ENCODE measurements around the gene NKD1.

NKD1 gene

DNA sequence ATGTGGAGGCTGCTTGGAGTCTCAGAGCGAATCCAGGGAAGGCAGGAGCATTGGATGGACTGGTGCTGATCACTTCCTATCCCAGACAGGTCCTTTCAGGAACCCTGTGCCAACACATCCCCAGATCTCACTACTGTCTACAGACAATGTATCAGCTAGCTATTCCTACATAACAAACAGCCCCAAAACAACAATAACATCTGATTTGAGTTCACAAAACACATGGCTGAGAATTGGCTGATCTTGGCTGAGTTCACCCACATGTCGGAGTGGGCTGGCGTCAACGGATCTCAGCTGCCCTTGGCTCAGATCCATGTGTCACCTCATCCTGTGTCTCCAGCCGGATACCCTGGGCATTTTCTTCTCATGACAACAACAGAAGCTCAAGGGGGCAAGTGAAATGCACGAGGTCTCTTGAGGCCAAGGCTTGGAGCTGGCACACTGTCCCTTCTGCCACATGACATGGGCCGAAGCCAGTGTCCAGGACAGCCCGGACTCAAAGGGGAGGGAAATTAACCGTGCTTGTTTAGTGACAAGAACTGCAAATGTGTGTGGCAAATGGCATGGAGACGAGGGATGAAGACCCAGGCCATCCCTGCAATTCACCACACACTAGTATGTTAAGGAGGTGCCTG lies 114.2 kb downstream of the NKD1 start:
- no peak for DNase-seq
- Mint-ChIP-seq H3K4me3 (no peak overlapping the region), H3K27ac (no peak overlapping the region), H3K4me1 (peaks cover 29% of the 10 kb centered on the region), H3K36me3 (ENCODE audit: low read depth) (no peaks in the 10 kb centered on the region), H3K27me3 (no peaks in the 10 kb centered on the region), H3K9me3 (no peaks in the 10 kb centered on the region)
- no peak for ATAC-seq

DNA sequence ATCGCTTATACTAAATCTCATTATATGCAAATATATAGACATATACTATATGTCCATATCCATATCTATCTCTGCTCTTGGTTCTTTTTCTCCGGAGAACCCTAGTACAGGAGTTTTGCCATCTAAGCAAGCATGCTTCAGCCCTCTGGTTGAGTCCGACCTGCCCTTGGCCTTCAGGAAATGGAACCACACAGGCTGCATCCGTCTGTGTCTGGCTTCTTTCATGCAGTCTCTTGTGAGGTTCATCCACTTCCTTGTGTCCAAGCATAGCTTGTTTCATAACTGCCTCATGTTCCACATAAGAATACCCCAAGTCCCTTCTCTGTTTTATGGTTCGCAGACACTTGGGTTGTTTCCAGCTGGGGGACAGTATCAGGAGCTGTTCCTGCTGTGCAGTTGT lies 116.1 kb downstream of the NKD1 start:
- no peak for ATAC-seq
- Mint-ChIP-seq H3K9me3 (no peaks in the 10 kb centered on the region), H3K27me3 (no peaks in the 10 kb centered on the region), H3K27ac (no peak overlapping the region), H3K36me3 (ENCODE audit: low read depth) (no peaks in the 10 kb centered on the region), H3K4me1 (peaks cover 39% of the 10 kb centered on the region), H3K4me3 (no peak overlapping the region)
- no peak for DNase-seq

DNA sequence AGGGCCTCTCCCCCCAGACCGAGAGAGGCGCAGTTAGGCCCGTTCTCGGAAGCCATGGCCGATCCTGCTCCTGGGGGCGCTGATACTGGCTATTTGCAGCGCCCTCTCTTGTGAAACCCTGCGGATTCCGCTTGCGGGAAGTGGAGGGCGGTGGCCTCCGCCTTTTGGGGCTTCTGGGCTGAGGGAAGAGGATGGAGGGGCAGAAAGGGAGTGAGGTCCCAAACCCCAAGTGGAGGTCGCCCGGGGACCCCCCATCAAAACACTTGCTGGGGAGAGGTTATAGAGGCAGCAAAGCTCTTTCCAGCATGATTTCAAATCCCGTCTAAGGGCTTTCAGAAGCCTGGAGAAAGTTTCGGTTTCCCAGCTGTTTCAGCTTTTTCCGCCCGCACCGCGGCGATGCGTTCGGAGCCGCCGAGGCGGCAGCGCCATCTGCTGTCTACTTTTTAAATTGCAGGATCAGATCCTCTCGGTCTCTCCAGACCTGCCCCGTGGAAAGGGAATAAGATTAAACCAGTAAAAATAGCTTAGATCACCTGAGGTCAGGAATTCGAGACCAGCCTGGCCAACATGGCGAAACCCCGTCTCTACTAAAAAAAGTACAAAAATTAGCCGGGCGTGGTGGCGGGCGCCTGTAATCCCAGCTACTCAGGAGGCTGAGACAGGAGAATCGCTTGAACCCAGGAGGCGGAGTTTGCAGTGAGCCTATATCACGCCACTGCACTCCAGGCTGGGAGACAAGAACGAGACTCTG lies 117.1 kb downstream of the NKD1 start:
- ATAC-seq (peak; percentile 35), DNase-seq (peak; percentile 90)
- Mint-ChIP-seq H3K9me3 (no peaks in the 10 kb centered on the region), H3K27me3 (no peaks in the 10 kb centered on the region), H3K36me3 (ENCODE audit: low read depth) (no peaks in the 10 kb centered on the region), H3K27ac (peak overlapping the region; percentile 69), H3K4me3 (peak overlapping the region; percentile 53), H3K4me1 (peaks cover 38% of the 10 kb centered on the region)

DNA sequence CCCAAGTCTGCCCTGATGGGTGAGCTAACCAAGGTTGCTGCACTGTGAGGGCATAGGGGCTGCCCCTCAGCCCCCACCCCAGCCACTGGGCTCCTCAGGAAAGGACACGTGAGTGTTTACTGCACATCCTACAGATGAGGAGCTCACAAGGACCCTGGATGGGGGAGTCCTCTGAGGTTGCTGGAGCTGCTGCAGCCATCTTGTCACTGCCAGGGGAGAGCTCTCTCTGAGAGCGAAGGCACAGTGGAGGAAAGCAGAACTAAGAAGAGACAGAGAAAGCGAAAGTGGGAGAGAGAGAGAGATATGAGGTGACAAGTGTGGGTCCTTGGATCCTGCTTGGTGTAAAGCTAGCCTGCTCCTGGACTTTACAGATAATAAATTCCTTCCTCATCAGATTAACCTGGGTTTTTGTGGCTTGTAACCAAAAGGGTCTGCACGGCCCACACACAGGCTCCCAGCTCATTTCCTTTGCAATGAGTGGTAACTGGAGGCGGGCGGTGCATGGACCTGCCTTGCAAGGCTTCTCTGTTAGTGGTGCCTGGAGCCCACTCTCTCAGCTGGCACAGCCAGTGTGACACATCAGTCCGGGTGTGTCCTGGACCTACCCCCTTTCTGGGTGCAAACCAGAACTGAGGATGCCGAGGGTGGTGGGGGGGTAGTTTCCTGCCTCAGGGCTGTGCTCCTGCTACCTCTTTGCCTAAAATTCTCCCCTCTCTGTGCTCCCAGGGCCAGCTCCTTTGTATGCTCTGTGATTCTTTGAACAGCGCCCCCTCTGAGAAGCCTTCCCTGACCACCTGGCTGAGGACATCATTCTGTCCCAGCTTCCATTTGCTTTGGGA lies 118.7 kb downstream of the NKD1 start:
- DNase-seq (peak; percentile 61), ATAC-seq (peak; percentile 87)
- Mint-ChIP-seq H3K27ac (peak overlapping the region; percentile 87), H3K36me3 (ENCODE audit: low read depth) (peaks cover 11% of the 10 kb centered on the region), H3K4me1 (peaks cover 41% of the 10 kb centered on the region), H3K27me3 (no peaks in the 10 kb centered on the region), H3K4me3 (peak overlapping the region; percentile 76), H3K9me3 (peaks cover 7% of the 10 kb centered on the region)

DNA sequence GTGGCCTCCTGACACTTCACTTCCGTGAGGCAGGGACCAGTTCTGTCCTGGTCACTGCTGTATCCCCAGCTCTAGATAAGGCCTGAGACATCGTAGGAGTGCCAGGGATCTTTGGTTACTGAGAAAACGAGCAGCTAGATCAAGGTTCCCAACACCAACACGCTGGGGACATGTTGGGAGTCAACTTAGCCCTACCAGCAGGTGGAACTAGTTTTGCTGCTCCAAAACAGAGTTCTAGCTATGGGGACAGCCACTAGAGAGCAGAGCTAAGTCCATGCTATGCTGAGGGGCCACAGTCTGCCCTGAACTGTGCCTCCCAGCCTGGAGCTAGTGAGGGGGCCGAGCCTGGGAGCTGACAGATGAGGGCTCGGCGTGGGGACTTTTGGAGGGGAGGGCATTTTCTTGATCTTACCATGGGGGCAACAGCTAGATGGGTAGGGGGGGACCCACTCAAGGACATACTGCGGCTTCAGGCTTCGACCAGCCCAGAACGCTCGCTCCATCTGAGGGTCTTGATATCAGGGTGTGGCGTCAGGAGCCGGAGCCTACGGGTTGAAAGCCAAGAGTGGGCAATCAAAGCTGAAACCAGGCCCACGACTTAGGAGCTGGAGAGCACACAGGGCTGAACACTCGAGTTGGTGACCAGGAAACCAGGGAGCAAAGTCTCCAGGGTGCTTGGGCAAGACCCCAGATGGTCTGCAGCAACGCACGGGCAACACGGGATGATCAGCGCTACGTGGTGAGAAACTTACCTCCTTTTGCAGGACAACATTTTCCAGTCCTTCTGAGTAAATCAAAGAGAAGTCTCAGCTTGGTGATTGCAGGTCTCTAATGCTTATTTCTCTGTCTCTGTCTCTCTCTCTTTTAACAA lies 119.5 kb downstream of the NKD1 start:
- DNase-seq (no peak), ATAC-seq (no peak)
- Mint-ChIP-seq H3K36me3 (ENCODE audit: low read depth) (peaks cover 20% of the 10 kb centered on the region), H3K27ac (peak overlapping the region; percentile 50), H3K4me3 (peak overlapping the region; percentile 76), H3K4me1 (peaks cover 41% of the 10 kb centered on the region), H3K9me3 (peaks cover 15% of the 10 kb centered on the region), H3K27me3 (no peaks in the 10 kb centered on the region)

DNA sequence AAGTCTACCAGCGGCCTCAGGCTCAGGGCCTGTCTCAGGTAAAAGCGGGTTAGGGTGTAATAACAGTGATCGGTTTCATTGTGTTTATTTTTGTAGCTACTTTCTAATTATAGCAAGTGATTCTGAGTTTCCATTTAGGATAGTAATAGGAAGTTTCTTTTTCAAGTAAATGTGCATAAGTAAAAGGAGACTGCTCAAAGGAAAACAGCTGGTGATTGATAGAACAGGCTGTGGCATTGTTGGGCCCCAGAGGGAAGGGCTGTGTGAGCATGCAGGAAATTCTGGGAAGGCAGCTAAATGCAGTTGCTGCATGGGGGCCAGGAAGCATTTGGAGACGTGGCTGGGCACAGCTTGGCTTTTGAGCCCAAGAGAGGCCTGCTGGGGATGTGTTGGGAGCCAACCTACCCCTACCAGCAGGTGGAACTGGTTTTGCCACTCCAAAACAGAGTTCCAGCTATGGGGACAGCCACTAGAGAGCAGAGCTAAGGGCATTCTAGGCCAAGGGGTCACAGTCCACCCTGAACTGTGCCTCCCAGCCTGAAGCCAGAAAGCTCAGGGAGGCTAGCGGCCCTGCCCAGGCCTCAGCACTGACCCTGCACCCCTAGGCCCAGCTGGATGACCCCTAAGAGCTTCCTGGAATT lies 120.3 kb downstream of the NKD1 start:
- Mint-ChIP-seq H3K27me3 (no peaks in the 10 kb centered on the region), H3K4me3 (no peak overlapping the region), H3K4me1 (peaks cover 41% of the 10 kb centered on the region), H3K27ac (no peak overlapping the region), H3K9me3 (peaks cover 20% of the 10 kb centered on the region), H3K36me3 (ENCODE audit: low read depth) (peaks cover 26% of the 10 kb centered on the region)
- DNase-seq, result no peak
- no peak for ATAC-seq

DNA sequence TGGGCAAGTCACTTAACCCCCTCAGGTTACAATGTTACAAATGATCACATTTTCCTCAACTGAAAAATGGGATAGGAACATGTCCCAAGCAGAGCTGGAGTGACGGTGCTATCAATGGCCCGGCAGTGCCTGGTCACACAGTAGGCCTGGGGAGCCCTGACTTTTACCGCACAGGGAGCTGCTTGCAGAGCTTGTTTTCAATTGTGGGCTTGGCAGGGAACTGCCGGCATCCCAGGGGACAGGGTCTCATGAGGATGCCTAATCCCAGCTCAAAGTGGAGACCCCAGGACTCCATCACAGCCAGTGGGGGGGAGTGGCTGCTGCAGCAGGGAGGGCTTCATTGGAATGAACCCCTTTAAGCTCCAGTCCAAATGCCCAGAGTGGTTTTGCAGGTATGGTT lies 121.5 kb downstream of the NKD1 start:
- Mint-ChIP-seq H3K9me3 (peaks cover 24% of the 10 kb centered on the region), H3K36me3 (ENCODE audit: low read depth) (peaks cover 36% of the 10 kb centered on the region), H3K4me1 (peaks cover 38% of the 10 kb centered on the region), H3K4me3 (no peak overlapping the region), H3K27ac (no peak overlapping the region), H3K27me3 (no peaks in the 10 kb centered on the region)
- ATAC-seq (no peak), DNase-seq (no peak)

DNA sequence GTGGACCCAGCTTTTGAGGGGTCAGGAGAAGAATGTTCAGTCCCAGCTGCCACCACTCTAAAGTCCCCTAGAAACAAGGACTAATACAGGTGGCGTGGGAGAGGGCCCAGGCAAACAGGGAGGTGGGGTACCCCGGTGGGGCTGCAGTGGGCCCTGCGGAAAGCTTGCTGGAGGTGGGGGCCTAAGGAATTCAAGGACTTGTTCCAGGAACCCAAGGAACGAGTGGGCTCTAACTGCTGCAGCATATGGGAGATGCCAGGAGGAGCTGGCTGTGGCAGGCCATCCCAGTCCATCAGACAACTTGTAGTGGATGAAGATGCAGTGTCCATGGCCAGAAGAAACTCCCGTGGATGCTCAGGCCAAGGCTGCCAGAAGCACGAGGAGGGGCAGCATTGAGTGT lies 122.3 kb downstream of the NKD1 start:
- DNase-seq (no peak), ATAC-seq (no peak)
- Mint-ChIP-seq H3K27ac (no peak overlapping the region), H3K4me3 (no peak overlapping the region), H3K27me3 (no peaks in the 10 kb centered on the region), H3K4me1 (peaks cover 34% of the 10 kb centered on the region), H3K36me3 (ENCODE audit: low read depth) (peaks cover 43% of the 10 kb centered on the region), H3K9me3 (peaks cover 24% of the 10 kb centered on the region)

DNA sequence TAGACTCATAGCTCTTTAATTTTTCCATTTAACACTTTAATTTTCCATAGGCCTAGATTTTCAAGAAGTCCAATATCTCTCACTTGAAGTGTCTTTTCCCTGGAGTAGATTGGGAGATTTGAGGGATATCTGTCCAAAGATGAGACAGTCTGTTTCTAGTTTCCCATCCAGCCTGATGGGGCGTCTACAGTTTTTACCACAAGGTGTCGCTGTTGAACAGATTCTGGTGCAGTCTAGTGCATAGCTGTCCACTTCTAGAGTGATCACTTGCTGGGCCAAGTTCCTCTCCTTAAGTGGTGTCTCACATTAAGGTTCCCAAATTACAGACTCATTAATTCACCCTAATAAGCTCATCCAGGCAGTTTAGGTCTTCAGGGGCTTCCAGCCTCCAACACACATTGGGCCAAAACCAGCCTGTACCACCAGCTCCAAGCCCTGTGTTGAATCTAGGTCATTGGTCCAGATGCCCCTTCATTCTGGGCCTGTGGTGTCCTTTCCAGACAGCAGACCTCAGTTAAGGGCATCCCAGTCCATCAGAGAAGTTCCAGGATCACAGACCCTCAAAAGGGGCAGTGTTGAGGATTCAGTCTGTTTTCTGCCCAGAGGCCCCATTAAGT lies 123.6 kb downstream of the NKD1 start:
- Mint-ChIP-seq H3K4me3 (no peak overlapping the region), H3K9me3 (peaks cover 24% of the 10 kb centered on the region), H3K27ac (no peak overlapping the region), H3K4me1 (peaks cover 25% of the 10 kb centered on the region), H3K27me3 (no peaks in the 10 kb centered on the region), H3K36me3 (ENCODE audit: low read depth) (peaks cover 54% of the 10 kb centered on the region)
- peak; percentile 69 for DNase-seq
- no peak for ATAC-seq

DNA sequence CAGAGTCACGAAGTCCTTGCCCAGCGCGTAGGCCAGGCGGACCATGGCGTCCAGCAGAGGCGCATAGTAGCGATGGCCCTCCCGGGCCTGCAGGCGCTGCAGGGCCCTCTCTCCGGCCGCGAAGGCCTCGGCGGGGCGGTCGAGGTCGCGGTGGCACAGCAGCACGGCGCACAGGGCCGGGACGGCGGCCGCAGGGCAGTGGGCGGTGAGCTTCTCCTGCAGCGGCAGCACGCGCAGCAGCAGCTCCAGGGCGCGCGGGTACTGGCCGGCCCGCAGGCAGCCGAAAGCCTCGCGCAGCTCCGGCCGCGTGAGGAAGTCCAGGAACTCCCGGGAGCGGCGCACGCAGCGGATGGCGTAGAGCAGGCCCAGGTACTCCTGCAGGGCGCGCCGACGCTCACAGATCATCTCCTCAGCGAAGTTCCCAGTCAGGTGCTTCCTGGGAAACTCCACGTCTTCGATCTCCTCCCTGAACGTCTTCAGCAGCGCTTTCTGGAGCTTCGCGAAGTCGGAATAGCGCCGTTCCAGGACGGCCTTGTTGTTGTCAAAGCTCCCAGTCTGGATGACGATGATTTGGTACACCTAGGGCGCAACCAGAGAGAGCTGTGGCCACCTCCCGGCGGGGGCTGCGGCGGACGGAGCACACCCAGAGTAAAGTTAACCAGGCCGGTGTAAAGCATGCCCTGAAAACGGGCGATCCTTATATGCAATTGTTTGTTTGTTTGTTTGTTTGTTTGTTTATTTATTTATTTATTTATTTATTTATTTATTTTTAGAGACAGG lies 125.5 kb downstream of the NKD1 start:
- H3K27ac Mint-ChIP-seq, result no peak overlapping the region
- DNase-seq, result no peak
- H3K9me3 Mint-ChIP-seq, result peaks cover 24% of the 10 kb centered on the region
- peaks cover 21% of the 10 kb centered on the region for H3K4me1 Mint-ChIP-seq
- H3K4me3 Mint-ChIP-seq, result no peak overlapping the region
- ATAC-seq, result no peak
- peaks cover 59% of the 10 kb centered on the region for H3K36me3 Mint-ChIP-seq (ENCODE audit: low read depth)
- no peaks in the 10 kb centered on the region for H3K27me3 Mint-ChIP-seq

DNA sequence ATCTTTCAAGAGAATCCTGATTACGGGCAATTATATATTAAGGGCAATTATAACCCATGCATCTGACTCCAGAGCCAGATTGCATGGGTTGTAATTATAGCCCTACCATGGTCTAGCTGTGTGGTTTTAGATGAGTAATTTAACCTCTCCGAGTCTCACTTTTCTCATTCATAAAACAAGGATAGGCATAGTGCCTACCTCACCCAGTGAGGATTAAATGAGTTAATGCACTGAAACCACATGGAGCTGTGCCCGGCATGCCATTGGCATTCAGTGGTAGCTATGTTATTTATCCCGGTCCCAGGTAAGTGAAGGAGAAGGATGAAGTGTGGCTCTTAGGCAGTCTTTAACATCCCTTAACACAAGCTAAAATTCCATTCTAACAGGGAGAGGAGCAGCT lies 126.6 kb downstream of the NKD1 start:
- ATAC-seq, result peak; percentile 25
- Mint-ChIP-seq H3K4me1 (peaks cover 32% of the 10 kb centered on the region), H3K27ac (no peak overlapping the region)

DNA sequence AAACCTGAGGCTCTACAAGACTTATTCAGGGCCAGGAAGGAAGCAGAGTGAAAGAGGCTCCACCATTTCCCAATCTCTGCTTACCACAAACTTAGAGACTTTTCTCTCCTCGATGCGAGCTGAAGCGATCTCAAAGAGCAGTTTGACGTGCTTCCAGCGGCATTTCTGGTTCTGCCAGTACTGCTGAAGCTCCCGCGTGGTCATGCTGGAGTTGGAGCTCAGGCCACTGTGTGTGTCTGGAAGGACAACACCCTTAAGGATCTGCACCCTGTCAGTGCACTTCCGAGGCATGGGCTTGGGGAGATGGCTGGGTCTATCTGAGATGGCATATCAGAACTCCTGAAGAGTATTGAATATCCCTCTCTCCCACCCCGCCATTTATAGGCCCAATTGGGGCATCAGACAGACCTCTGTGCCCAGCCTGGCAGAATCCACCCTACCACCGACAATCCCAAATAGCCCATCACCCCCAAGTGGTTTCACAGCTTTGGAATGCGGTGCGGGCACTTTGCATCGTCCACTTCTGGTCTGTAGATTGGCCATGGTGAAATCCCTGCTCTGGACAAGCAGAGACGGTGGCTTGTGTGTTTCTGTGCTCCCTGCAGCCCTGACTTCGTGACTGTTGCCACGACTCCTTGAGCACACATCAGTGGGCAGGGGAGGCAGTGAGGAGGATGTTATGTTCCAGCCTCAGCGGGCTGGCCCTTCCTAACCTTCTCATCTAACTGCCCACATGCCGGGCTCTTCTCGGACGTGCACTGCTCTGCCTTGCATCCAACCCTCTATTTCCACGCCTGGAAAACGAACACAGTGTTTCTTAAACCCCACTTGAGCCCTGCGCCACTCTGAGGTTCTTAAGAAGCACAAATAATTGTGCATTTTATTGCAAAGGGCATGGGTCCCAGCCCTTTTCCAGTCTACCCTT lies 127.8 kb downstream of the NKD1 start:
- Mint-ChIP-seq H3K27ac (peak overlapping the region; percentile 9), H3K4me1 (peaks cover 38% of the 10 kb centered on the region), H3K9me3 (peaks cover 24% of the 10 kb centered on the region), H3K36me3 (ENCODE audit: low read depth) (peaks cover 60% of the 10 kb centered on the region), H3K4me3 (no peak overlapping the region), H3K27me3 (no peaks in the 10 kb centered on the region)
- no peak for ATAC-seq
- no peak for DNase-seq

More for the DNA sequence above, 126.6 kb downstream of the NKD1 start:
- H3K4me3 Mint-ChIP-seq, result no peak overlapping the region
- H3K9me3 Mint-ChIP-seq, result peaks cover 24% of the 10 kb centered on the region
- no peaks in the 10 kb centered on the region for H3K27me3 Mint-ChIP-seq
- DNase-seq, result no peak
- peaks cover 61% of the 10 kb centered on the region for H3K36me3 Mint-ChIP-seq (ENCODE audit: low read depth)
